ENCODE measurements around the gene SCARB1. TPM values are rescaled to one million over a fixed set of nuclear protein-coding genes. Genes with fewer than 3 reads are reported as not detected.
A peak's percentile ranks its signal among the peaks of the same experiment; 100 is the strongest.

SCARB1 gene
- total and polyA plus RNA-seq, 9 of the 15 experiments (the other 6 are each of a cell fraction or from before 2014, with no cell fraction given): 0.56 to 157 (median 52.8) TPM

GRCh38 chr12:124767066-124767821, 96.4 kb downstream of the SCARB1 start (continued):
- no peak for TF ChIP-seq ZBTB11 (CRISPR knock-in tag; IDR thresholded peaks at IDR 0.05)
- no peak for TF ChIP-seq ZSCAN29 (IDR thresholded peaks at IDR 0.05)
- no peak for TF ChIP-seq BDP1 (IDR thresholded peaks at IDR 0.05; ENCODE audit: insufficient read depth, insufficient read length)
- TF ChIP-seq POLR3A (IDR thresholded peaks at IDR 0.05; ENCODE audit: borderline replicate concordance, extremely low read depth, insufficient read depth, insufficient read length): no peak
- TF ChIP-seq ELF2 (CRISPR knock-in tag; IDR thresholded peaks at IDR 0.05): no peak
- TF ChIP-seq CTCFL (IDR thresholded peaks at IDR 0.05; ENCODE audit: borderline replicate concordance, insufficient read depth, low read depth, low read length, poor library complexity, severe bottlenecking): peak; percentile 54
- TF ChIP-seq ZBTB8A (IDR thresholded peaks at IDR 0.05; ENCODE audit: partially characterized antibody): no peak
- TF ChIP-seq ZNF134 (CRISPR knock-in tag; conservative IDR thresholded peaks at IDR 0.05): no peak
- no peak for TF ChIP-seq NR2F6 (CRISPR knock-in tag; IDR thresholded peaks at IDR 0.05)
- TF ChIP-seq NFIX (CRISPR knock-in tag; IDR thresholded peaks at IDR 0.05; ENCODE audit: low read depth): no peak
- no peak for TF ChIP-seq FOS (IDR thresholded peaks at IDR 0.05; ENCODE audit: extremely low read depth, insufficient read length)
- TF ChIP-seq NBN (IDR thresholded peaks at IDR 0.05; ENCODE audit: low read depth): no peak
- peak; percentile 81 to 96 for TF ChIP-seq RAD21 (CRISPR knock-in tag; conservative IDR thresholded peaks at IDR 0.05 in 1 of 2, IDR thresholded peaks at IDR 0.05 in 1 of 2)
- no peak for TF ChIP-seq ZNF277 (CRISPR knock-in tag; IDR thresholded peaks at IDR 0.05; ENCODE audit: borderline replicate concordance)
- TF ChIP-seq CEBPB (tag; IDR thresholded peaks at IDR 0.05): no peak
- no peak for TF ChIP-seq SUPT5H (IDR thresholded peaks at IDR 0.05)
- TF ChIP-seq ZNF699 (CRISPR knock-in tag; IDR thresholded peaks at IDR 0.05; ENCODE audit: insufficient replicate concordance): no peak
- peak; percentile 54; the same call in 1 of the 2 replicates for TF ChIP-seq ADNP (tag; IDR thresholded peaks at IDR 0.05)
- TF ChIP-seq MBD2 (IDR thresholded peaks at IDR 0.05; ENCODE audit: borderline replicate concordance, low read depth): no peak
- TF ChIP-seq CTBP1 (IDR thresholded peaks at IDR 0.05; ENCODE audit: borderline replicate concordance): no peak
- no peak for TF ChIP-seq ZNF561 (CRISPR knock-in tag; conservative IDR thresholded peaks at IDR 0.05)
- peak; percentile 71 to 84; a peak in 3 of 4 replicates for TF ChIP-seq KDM1A (IDR thresholded peaks at IDR 0.05)
